NCI-H510A (cell line): ENCODE data around the gene AQP5.

ENCODE experiments used
- DNase-seq: peaks from one replicate; lab custom pipeline; 2025; lab: John Stamatoyannopoulos, UW

The AQP5 gene

GRCh38 chr12:49950273-49951251 lies 11.1 kb upstream of the AQP5 start, which contains the start of gene AQP2:
AQP2 (plus strand) TSS chr12:49950737; CDS start chr12:49950831, 94 bp downstream.
- DNase-seq, result no peak

GRCh38 chr12:49951411-49952240 lies 10.0 kb upstream of the AQP5 start:
- DNase-seq, result no peak

- no peak for DNase-seq
These were observed 9.1 kb upstream of the AQP5 start for GRCh38 chr12:49952391-49953055.

- DNase-seq, result no peak
These were observed 8.5 kb upstream of the AQP5 start for GRCh38 chr12:49953151-49953550.

- no peak for DNase-seq
These were observed 7.5 kb upstream of the AQP5 start for GRCh38 chr12:49953961-49954846.

GRCh38 chr12:49954863-49955830 lies 6.5 kb upstream of the AQP5 start:
- DNase-seq, result no peak

GRCh38 chr12:49955899-49956662 lies 5.6 kb upstream of the AQP5 start:
- no peak for DNase-seq

GRCh38 chr12:49956663-49957569 lies 4.8 kb upstream of the AQP5 start:
- DNase-seq, result no peak

GRCh38 chr12:49957570-49957967 lies 4.1 kb upstream of the AQP5 start:
- DNase-seq, result no peak

GRCh38 chr12:49959685-49960473 lies 1.8 kb upstream of the AQP5 start:
- DNase-seq, result no peak

- no peak for DNase-seq
These were observed 1.1 kb upstream of the AQP5 start for GRCh38 chr12:49960474-49961110.

- DNase-seq, result no peak
These were observed 507 bp downstream of the AQP5 start for GRCh38 chr12:49961993-49962764.

- no peak for DNase-seq
These were observed 1.4 kb downstream of the AQP5 start for GRCh38 chr12:49962861-49963765.

GRCh38 chr12:49963976-49964815 lies 2.5 kb downstream of the AQP5 start:
- DNase-seq, result no peak
